IPS-18a (cell line): ENCODE results near the gene ABI2.

Experiments
- H3K27ac ChIP-seq: one replicate; pipeline ENCODE4 v1.5.1; 2013; ENCODE audit warnings: low read length
- H3K27me3 ChIP-seq: one replicate; pipeline ENCODE4 v1.6.1; 2013; ENCODE audit warnings: mild to moderate bottlenecking, low read length; ENCODE audit not compliant: control insufficient read depth, insufficient read depth
- H3K36me3 ChIP-seq: one replicate; pipeline ENCODE4 v1.6.1; 2013; ENCODE audit warnings: low read depth, low read length; ENCODE audit not compliant: control insufficient read depth
- H3K4me1 ChIP-seq: one replicate; pipeline ENCODE4 v1.6.1; 2013; ENCODE audit warnings: low read depth, low read length; ENCODE audit not compliant: control insufficient read depth
- H3K4me3 ChIP-seq: one replicate; pipeline ENCODE4 v1.5.1; 2013; ENCODE audit warnings: low read length
- H3K9ac ChIP-seq: one replicate; pipeline ENCODE4 v1.6.1; 2013; ENCODE audit warnings: mild to moderate bottlenecking, low read length, moderate library complexity
- H3K9me3 ChIP-seq: one replicate; pipeline ENCODE4 v1.6.1; 2013; ENCODE audit warnings: low read depth, low read length; ENCODE audit not compliant: control insufficient read depth

ABI2 gene

GRCh38 chr2:203451689-203452088, 123.5 kb downstream of the ABI2 start:
- H3K9me3 ChIP-seq, result no peaks in the 10 kb centered on the region
- H3K4me3 ChIP-seq, result no peak overlapping the region
- no peak overlapping the region for H3K9ac ChIP-seq
- H3K27ac ChIP-seq, result no peak overlapping the region
- H3K4me1 ChIP-seq, result no peaks in the 10 kb centered on the region
- H3K27me3 ChIP-seq, result no peaks in the 10 kb centered on the region
- H3K36me3 ChIP-seq, result peaks cover 20% of the 10 kb centered on the region

- H3K9ac ChIP-seq, result no peak overlapping the region
- no peak overlapping the region for H3K4me3 ChIP-seq
- H3K27ac ChIP-seq, result no peak overlapping the region
- no peaks in the 10 kb centered on the region for H3K4me1 ChIP-seq
- H3K27me3 ChIP-seq, result no peaks in the 10 kb centered on the region
- H3K9me3 ChIP-seq, result no peaks in the 10 kb centered on the region
- H3K36me3 ChIP-seq, result peaks cover 18% of the 10 kb centered on the region
These were observed 125.8 kb downstream of the ABI2 start for GRCh38 chr2:203453858-203454451.

- no peaks in the 10 kb centered on the region for H3K27me3 ChIP-seq
- H3K9me3 ChIP-seq, result no peaks in the 10 kb centered on the region
- peaks cover 24% of the 10 kb centered on the region for H3K36me3 ChIP-seq
- no peaks in the 10 kb centered on the region for H3K4me1 ChIP-seq
- no peak overlapping the region for H3K27ac ChIP-seq
- H3K4me3 ChIP-seq, result no peak overlapping the region
- H3K9ac ChIP-seq, result no peak overlapping the region
These were observed 127.0 kb downstream of the ABI2 start for GRCh38 chr2:203455209-203455608.

GRCh38 chr2:203461746-203462145, 133.6 kb downstream of the ABI2 start:
- Histone ChIP-seq H3K9me3 (no peaks in the 10 kb centered on the region), H3K4me1 (no peaks in the 10 kb centered on the region), H3K4me3 (no peak overlapping the region), H3K27me3 (no peaks in the 10 kb centered on the region), H3K9ac (no peak overlapping the region), H3K36me3 (peaks cover 13% of the 10 kb centered on the region), H3K27ac (no peak overlapping the region)

- Histone ChIP-seq H3K9ac (no peak overlapping the region), H3K4me3 (no peak overlapping the region), H3K9me3 (no peaks in the 10 kb centered on the region), H3K27me3 (no peaks in the 10 kb centered on the region), H3K36me3 (peaks cover 10% of the 10 kb centered on the region), H3K27ac (no peak overlapping the region), H3K4me1 (no peaks in the 10 kb centered on the region)
These were observed 134.1 kb downstream of the ABI2 start for GRCh38 chr2:203462308-203462707.

- Histone ChIP-seq H3K27ac (no peak overlapping the region), H3K4me3 (no peak overlapping the region), H3K9me3 (no peaks in the 10 kb centered on the region), H3K36me3 (peaks cover 6% of the 10 kb centered on the region), H3K27me3 (no peaks in the 10 kb centered on the region), H3K9ac (no peak overlapping the region), H3K4me1 (no peaks in the 10 kb centered on the region)
These were observed 135.1 kb downstream of the ABI2 start for GRCh38 chr2:203463266-203463678.

- H3K27ac ChIP-seq, result no peak overlapping the region
- no peak overlapping the region for H3K4me3 ChIP-seq
These were observed 141.4 kb downstream of the ABI2 start for GRCh38 chr2:203469546-203469945.

GRCh38 chr2:203470371-203470770, 142.2 kb downstream of the ABI2 start:
- no peaks in the 10 kb centered on the region for H3K9me3 ChIP-seq
- no peaks in the 10 kb centered on the region for H3K36me3 ChIP-seq
- H3K4me1 ChIP-seq, result no peaks in the 10 kb centered on the region
- no peaks in the 10 kb centered on the region for H3K27me3 ChIP-seq
- H3K4me3 ChIP-seq, result no peak overlapping the region
- H3K9ac ChIP-seq, result no peak overlapping the region
- H3K27ac ChIP-seq, result no peak overlapping the region

More at GRCh38 chr2:203469546-203469945, 141.4 kb downstream of the ABI2 start:
- H3K9me3 ChIP-seq, result no peaks in the 10 kb centered on the region
- no peak overlapping the region for H3K9ac ChIP-seq
- H3K36me3 ChIP-seq, result no peaks in the 10 kb centered on the region
- H3K27me3 ChIP-seq, result no peaks in the 10 kb centered on the region
- no peaks in the 10 kb centered on the region for H3K4me1 ChIP-seq

GRCh38 chr2:203471323-203471722, 143.1 kb downstream of the ABI2 start:
- Histone ChIP-seq H3K27ac (no peak overlapping the region), H3K9ac (no peak overlapping the region), H3K36me3 (no peaks in the 10 kb centered on the region), H3K27me3 (no peaks in the 10 kb centered on the region), H3K9me3 (no peaks in the 10 kb centered on the region), H3K4me1 (no peaks in the 10 kb centered on the region), H3K4me3 (no peak overlapping the region)

- no peak overlapping the region for H3K27ac ChIP-seq
- no peaks in the 10 kb centered on the region for H3K36me3 ChIP-seq
- no peaks in the 10 kb centered on the region for H3K9me3 ChIP-seq
- H3K4me1 ChIP-seq, result no peaks in the 10 kb centered on the region
- no peaks in the 10 kb centered on the region for H3K27me3 ChIP-seq
- H3K4me3 ChIP-seq, result no peak overlapping the region
- H3K9ac ChIP-seq, result no peak overlapping the region
These were observed 148.7 kb downstream of the ABI2 start for GRCh38 chr2:203476881-203477280.

GRCh38 chr2:203480623-203481022, 152.4 kb downstream of the ABI2 start:
- no peaks in the 10 kb centered on the region for H3K36me3 ChIP-seq
- no peak overlapping the region for H3K9ac ChIP-seq
- no peak overlapping the region for H3K27ac ChIP-seq
- peaks cover 4% of the 10 kb centered on the region for H3K4me1 ChIP-seq
- no peak overlapping the region for H3K4me3 ChIP-seq
- no peaks in the 10 kb centered on the region for H3K9me3 ChIP-seq
- H3K27me3 ChIP-seq, result no peaks in the 10 kb centered on the region

- Histone ChIP-seq H3K27me3 (no peaks in the 10 kb centered on the region), H3K9me3 (no peaks in the 10 kb centered on the region), H3K27ac (peak overlapping the region; percentile 1), H3K4me1 (peaks cover 4% of the 10 kb centered on the region), H3K4me3 (no peak overlapping the region), H3K9ac (no peak overlapping the region), H3K36me3 (peaks cover under 1% of the 10 kb centered on the region)
These were observed 156.3 kb downstream of the ABI2 start for GRCh38 chr2:203484266-203485112.
